VCaP (cell line): Measurements from ENCODE around the gene BCKDHA.
A peak's percentile ranks its signal among the peaks of the same experiment; 100 is the strongest.

Experiments used
- H3K27ac ChIP-seq: fragments of 450-650 bp; 2 replicates; pipeline ENCODE4 v1.5.1; 2017
- CTCF ChIP-seq: fragments of 450-650 bp; conservative IDR thresholded peaks from 2 replicates; pipeline ENCODE4 v1.5.1; 2017; ENCODE audit warnings: mild to moderate bottlenecking, moderate library complexity

BCKDHA gene

GRCh38 chr19:41437944-41438574 lies 40.4 kb downstream of the BCKDHA start:
- no peak overlapping the region for H3K27ac ChIP-seq
- no peak for TF ChIP-seq CTCF

GRCh38 chr19:41439441-41440222 lies 42.0 kb downstream of the BCKDHA start, which contains the start of gene DMAC2:
TSS of gene DMAC2 (minus strand) at chr19:41439912. CDS start at chr19:41439899, 13 bp downstream.
- peak within 1 kb of the TSS; percentile 89 for H3K27ac ChIP-seq
- peak; percentile 84 for TF ChIP-seq CTCF

- TF ChIP-seq CTCF, result no peak
- H3K27ac ChIP-seq, result no peak overlapping the region
Measured at GRCh38 chr19:41441321-41441945, 43.8 kb downstream of the BCKDHA start.

- no peak within 1 kb of the TSS for H3K27ac ChIP-seq
- TF ChIP-seq CTCF, result no peak
Measured at GRCh38 chr19:41442473-41443355, 45.1 kb downstream of the BCKDHA start, which contains the start of gene ERICH4. TSS of gene ERICH4 (plus strand) at chr19:41443156. CDS start at chr19:41443170, 14 bp downstream.

- no peak overlapping the region for H3K27ac ChIP-seq
- TF ChIP-seq CTCF, result no peak
Measured at GRCh38 chr19:41443813-41444455, 46.3 kb downstream of the BCKDHA start.

- no peak overlapping the region for H3K27ac ChIP-seq
- no peak for TF ChIP-seq CTCF
Measured at GRCh38 chr19:41445575-41445974, 48.0 kb downstream of the BCKDHA start.
